GM23338 (cell line): ENCODE measurements around the gene MYOM1. TPM values are rescaled to one million over a fixed set of nuclear protein-coding genes. Genes with fewer than 3 reads are reported as not detected.
"Not testable (repeated sequence)": the region's sequence is repeated elsewhere in the genome, so short reads cannot be mapped to it uniquely, and the experiment has no call there.

Experiments
- ATAC-seq: fragments of 200-7000 bp; cut with Tn5 transposase; 3 replicates; pipeline ENCODE4 v1.9.1; 2020
- DNase-seq: peaks from one replicate; pipeline ENCODE4 v3.0.0-alpha.2; 2015; ENCODE audit warnings: low spot score
- H2AFZ ChIP-seq: fragments of 200-600 bp; sonication (generic); 2 replicates; pipeline ENCODE4 v1.8.0; 2016; ENCODE audit warnings: antibody characterized with exemption, mild to moderate bottlenecking, moderate library complexity
- H3F3A ChIP-seq: fragments of 200-600 bp; sonication (generic); replicated peaks from 2 replicates; pipeline ENCODE4 v1.8.0; 2017; ENCODE audit warnings: antibody characterized with exemption, mixed run types, low read depth
- H3K27ac ChIP-seq: fragments of 200-600 bp; sonication (generic); 2 replicates; pipeline ENCODE4 v1.6.1; 2016; ENCODE audit warnings: low read depth
- H3K27me3 ChIP-seq: fragments of 200-600 bp; sonication (generic); 2 replicates; pipeline ENCODE4 v1.8.0; 2016; ENCODE audit warnings: mild to moderate bottlenecking, mixed run types, moderate library complexity; ENCODE audit not compliant: insufficient read depth
- H3K36me3 ChIP-seq: fragments of 200-600 bp; sonication (generic); 2 replicates; pipeline ENCODE4 v1.8.0; 2016; ENCODE audit warnings: mild to moderate bottlenecking; ENCODE audit not compliant: insufficient read depth
- H3K4me1 ChIP-seq: fragments of 200-600 bp; sonication (generic); 2 replicates; pipeline ENCODE4 v1.8.0; 2016; ENCODE audit warnings: mild to moderate bottlenecking, moderate library complexity; ENCODE audit not compliant: insufficient read depth
- H3K4me2 ChIP-seq: fragments of 200-600 bp; sonication (generic); 2 replicates; pipeline ENCODE4 v1.7.1; 2017; ENCODE audit warnings: mixed run types
- H3K4me3 ChIP-seq: fragments of 200-600 bp; sonication (generic); 2 replicates; pipeline ENCODE4 v1.6.1; 2016; ENCODE audit warnings: mixed run types
- H3K79me2 ChIP-seq: fragments of 200-600 bp; sonication (generic); replicated peaks from 2 replicates; pipeline ENCODE4 v1.8.0; 2017; ENCODE audit warnings: mild to moderate bottlenecking; ENCODE audit not compliant: insufficient read depth
- H3K9me2 ChIP-seq: fragments of 200-600 bp; sonication (generic); 2 replicates; pipeline ENCODE4 v1.8.0; 2017; ENCODE audit not compliant: insufficient read depth
- H4K20me1 ChIP-seq: fragments of 200-600 bp; sonication (generic); replicated peaks from 2 replicates; pipeline ENCODE4 v1.8.0; 2017; ENCODE audit warnings: mild to moderate bottlenecking; ENCODE audit not compliant: insufficient read depth
- H3K27ac Mint-ChIP-seq: 2 replicates; pipeline ENCODE4 v1.8.0; 2020; ENCODE audit warnings: inconsistent platforms, mild to moderate bottlenecking, moderate library complexity, mixed read lengths
- H3K27me3 Mint-ChIP-seq: 3 replicates; pipeline ENCODE4 v1.8.0; 2022; ENCODE audit warnings: low read depth, mild to moderate bottlenecking, moderate library complexity, mixed read lengths, inconsistent platforms; ENCODE audit not compliant: insufficient read depth, poor library complexity
- H3K36me3 Mint-ChIP-seq: 3 replicates; pipeline ENCODE4 v1.8.0; 2021; ENCODE audit warnings: low read depth, mild to moderate bottlenecking, inconsistent platforms, moderate library complexity, mixed read lengths
- H3K4me1 Mint-ChIP-seq: 3 replicates; pipeline ENCODE4 v1.8.0; 2020; ENCODE audit warnings: mild to moderate bottlenecking, inconsistent platforms, mixed read lengths
- H3K4me3 Mint-ChIP-seq: 3 replicates; pipeline ENCODE4 v1.8.0; 2021; ENCODE audit warnings: moderate library complexity, mild to moderate bottlenecking, inconsistent platforms, mixed read lengths
- H3K9me3 Mint-ChIP-seq: 3 replicates; pipeline ENCODE4 v1.8.0; 2020; ENCODE audit warnings: moderate library complexity, mild to moderate bottlenecking, inconsistent platforms, mixed read lengths
- CREB1 ChIP-seq: fragments of 250-450 bp; sonication (Bioruptor Pico); IDR thresholded peaks from 2 replicates; pipeline ENCODE4 v1.5.0; 2020; ENCODE audit warnings: low read depth, mild to moderate bottlenecking, moderate library complexity
- CTCF ChIP-seq, 2 experiments: fragments of 200-600 bp in 1 of 2; sonication (generic) in 1 of 2; conservative IDR thresholded peaks; 2 replicates each; pipeline versions ENCODE4 v1.5.1 to v1.6.1; 2016 to 2017; ENCODE audit warnings: antibody characterized with exemption in 2 of 2, low read depth in 2 of 2, mild to moderate bottlenecking in 2 of 2, moderate library complexity in 1 of 2
- EZH2phosphoT487 ChIP-seq: fragments of 200-600 bp; sonication (generic); IDR thresholded peaks from one replicate; pipeline ENCODE4 v1.8.1; 2018; ENCODE audit warnings: antibody characterized with exemption; ENCODE audit not compliant: unreplicated experiment
- JUNB ChIP-seq: IDR thresholded peaks from one replicate; pipeline ENCODE4 v1.6.1; 2016; ENCODE audit warnings: antibody characterized with exemption; ENCODE audit not compliant: unreplicated experiment
- NANOG ChIP-seq: IDR thresholded peaks from 2 replicates; pipeline ENCODE4 v1.6.1; 2016; ENCODE audit warnings: antibody characterized with exemption, borderline replicate concordance
- POLR2AphosphoS5 ChIP-seq: IDR thresholded peaks from 2 replicates; pipeline ENCODE4 v1.6.1; 2016; ENCODE audit warnings: antibody characterized with exemption, low read depth
- REST ChIP-seq: IDR thresholded peaks from one replicate; pipeline ENCODE4 v1.6.1; 2018; ENCODE audit warnings: antibody characterized with exemption; ENCODE audit not compliant: unreplicated experiment
- STAT1 ChIP-seq: IDR thresholded peaks from one replicate; pipeline ENCODE4 v1.6.1; 2016; ENCODE audit warnings: antibody characterized with exemption; ENCODE audit not compliant: unreplicated experiment
- ZNF114 ChIP-seq: fragments of 250-450 bp; sonication (Bioruptor Pico); IDR thresholded peaks from 2 replicates; pipeline ENCODE4 v1.5.0; 2020; ENCODE audit warnings: mild to moderate bottlenecking, moderate library complexity
- ZNF331 ChIP-seq: fragments of 250-450 bp; sonication (Bioruptor Pico); IDR thresholded peaks from 2 replicates; pipeline ENCODE4 v1.5.0; 2020; ENCODE audit warnings: low read depth, mild to moderate bottlenecking, moderate library complexity
- ZNF462 ChIP-seq: fragments of 250-450 bp; sonication (Bioruptor Pico); IDR thresholded peaks from 2 replicates; pipeline ENCODE4 v1.5.0; 2020; ENCODE audit warnings: mild to moderate bottlenecking, moderate library complexity
- polyA plus RNA-seq: library from polyadenylated mRNA; unstranded; fragments of >200 nt; fragmentation: Nextera tagmentation; extraction: Ambion mirVana; gene quantifications from 2 replicates; pipeline ENCODE4 v1.2.1, GENCODE V29; 2016
- total RNA-seq: library from RNA; depleted of rRNA; stranded (reverse); fragments of >200 nt; shearing (Covaris generic); gene quantifications from 2 replicates; pipeline ENCODE4 v1.2.3, GENCODE V29; 2014

The MYOM1 gene
- total and polyA plus RNA-seq, 2 experiments from 2014 or later = 0.27 to 0.38 TPM

GRCh38 chr18:3073353-3073752 lies 146.4 kb downstream of the MYOM1 start:
- H4K20me1 ChIP-seq, H3K79me2 ChIP-seq, H3K4me3 Mint-ChIP-seq, H3K4me3 ChIP-seq, DNase-seq, H3K4me1 ChIP-seq, H3F3A ChIP-seq, H3K27ac Mint-ChIP-seq, H2AFZ ChIP-seq, H3K9me3 Mint-ChIP-seq, H3K36me3 Mint-ChIP-seq, H3K27me3 ChIP-seq, H3K36me3 ChIP-seq, ATAC-seq, H3K9me2 ChIP-seq, H3K27me3 Mint-ChIP-seq, H3K27ac ChIP-seq, H3K4me2 ChIP-seq: not testable (repeated sequence)
- peaks cover 11% of the 10 kb centered on the region for H3K4me1 Mint-ChIP-seq

- Histone ChIP-seq H3K27ac (no peak overlapping the region), H2AFZ (no peak overlapping the region), H3K4me3 (no peak overlapping the region), H3K79me2 (no peaks in the 10 kb centered on the region), H3K27me3 (no peaks in the 10 kb centered on the region), H3K36me3 (no peaks in the 10 kb centered on the region), H4K20me1 (no peaks in the 10 kb centered on the region), H3F3A (no peaks in the 10 kb centered on the region), H3K9me2 (no peaks in the 10 kb centered on the region), H3K4me1 (no peaks in the 10 kb centered on the region), H3K4me2 (no peak overlapping the region)
- H3K36me3 Mint-ChIP-seq = no peaks in the 10 kb centered on the region
- ATAC-seq (no peak), DNase-seq (no peak)
- H3K4me3 Mint-ChIP-seq = no peak overlapping the region
- H3K4me1 Mint-ChIP-seq = peaks cover 11% of the 10 kb centered on the region
- no peak overlapping the region; the same call in 1 of the 2 replicates for H3K27ac Mint-ChIP-seq
- peaks cover 4% of the 10 kb centered on the region; the same call in 2 of the 3 replicates for H3K9me3 Mint-ChIP-seq
- no peaks in the 10 kb centered on the region for H3K27me3 Mint-ChIP-seq
- TF ChIP-seq REST (no peak), JUNB (no peak), ZNF331 (no peak), STAT1 (no peak), ZNF462 (CRISPR knock-in tag) (no peak), POLR2AphosphoS5 (no peak), NANOG (no peak), CTCF (conservative IDR thresholded peaks at IDR 0.05; ENCODE audit: low read depth in 2 of 2) (no peak), CREB1 (no peak), EZH2phosphoT487 (no peak), ZNF114 (CRISPR knock-in tag) (no peak)
Measured at GRCh38 chr18:3071676-3072075, 148.1 kb downstream of the MYOM1 start.
